Activated T-cell treated with anti-CD3 and anti-CD28 coated beads, Interleukin-2, amount 50 U/mL, for 24 hours (primary cell): ENCODE results near the gene PEX10.

Experiments
- DNase-seq: peaks from one replicate; pipeline ENCODE4 v3.0.0-alpha.2; 2020
- H3K27ac Mint-ChIP-seq: 2 replicates; pipeline ENCODE4 v1.8.0; 2020; ENCODE audit warnings: mild to moderate bottlenecking, mixed read lengths
- H3K27me3 Mint-ChIP-seq: 2 replicates; pipeline ENCODE4 v1.8.0; 2020; ENCODE audit warnings: mixed read lengths
- H3K36me3 Mint-ChIP-seq: 2 replicates; pipeline ENCODE4 v1.8.0; 2020; ENCODE audit warnings: low read depth, mixed read lengths
- H3K4me1 Mint-ChIP-seq: 2 replicates; pipeline ENCODE4 v1.8.0; 2020; ENCODE audit warnings: low read depth, mixed read lengths
- H3K4me3 Mint-ChIP-seq: 2 replicates; pipeline ENCODE4 v1.8.0; 2020; ENCODE audit warnings: mild to moderate bottlenecking, moderate library complexity, mixed read lengths
- H3K9me3 Mint-ChIP-seq: 2 replicates; pipeline ENCODE4 v1.8.0; 2020; ENCODE audit warnings: mixed read lengths

The PEX10 gene

DNA sequence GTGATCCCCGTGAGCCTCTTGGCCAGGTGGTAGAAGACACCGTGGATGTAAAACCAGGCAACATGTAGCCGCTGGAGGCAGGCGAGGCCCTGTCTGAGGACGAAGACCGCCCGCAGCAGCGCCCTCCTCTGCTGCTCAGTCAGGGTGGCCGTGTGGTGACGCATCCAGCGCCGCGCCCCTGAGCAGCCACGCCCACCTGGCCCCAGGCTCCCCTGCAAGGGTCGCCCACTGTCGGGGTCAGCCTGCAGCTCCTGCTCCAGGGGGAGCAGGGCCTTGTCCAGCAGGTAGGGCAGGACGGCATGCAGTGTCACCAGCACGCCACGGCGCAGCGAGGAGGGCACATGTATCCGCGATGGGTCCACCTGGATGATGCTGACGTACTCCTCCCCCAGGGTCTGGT, 3.9 kb downstream of the PEX10 start:
- peaks cover 11% of the 10 kb centered on the region for H3K4me1 Mint-ChIP-seq
- no peaks in the 10 kb centered on the region for H3K27me3 Mint-ChIP-seq
- H3K9me3 Mint-ChIP-seq: no peaks in the 10 kb centered on the region
- no peak overlapping the region for H3K27ac Mint-ChIP-seq
- peaks cover 72% of the 10 kb centered on the region for H3K36me3 Mint-ChIP-seq
- H3K4me3 Mint-ChIP-seq: no peak overlapping the region
- DNase-seq: no peak

DNA sequence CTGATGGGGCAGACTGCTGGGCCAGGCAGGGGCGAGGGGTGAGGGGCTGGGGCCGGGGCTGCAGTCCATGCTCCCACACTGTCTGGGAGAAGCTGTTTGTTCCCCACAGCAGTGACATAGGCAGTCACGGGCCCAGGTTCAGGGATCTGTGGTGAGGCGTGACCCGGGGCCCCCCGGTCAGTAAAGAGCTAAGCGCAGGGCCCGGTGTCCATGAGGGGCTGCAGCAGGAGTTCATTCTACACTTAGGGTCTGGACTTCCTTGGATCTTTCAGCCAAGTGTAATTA, 4.4 kb downstream of the PEX10 start:
- no peak overlapping the region for H3K4me3 Mint-ChIP-seq
- DNase-seq: no peak
- H3K9me3 Mint-ChIP-seq: no peaks in the 10 kb centered on the region
- no peaks in the 10 kb centered on the region for H3K27me3 Mint-ChIP-seq
- peaks cover 77% of the 10 kb centered on the region for H3K36me3 Mint-ChIP-seq
- peaks cover 11% of the 10 kb centered on the region for H3K4me1 Mint-ChIP-seq
- no peak overlapping the region for H3K27ac Mint-ChIP-seq

DNA sequence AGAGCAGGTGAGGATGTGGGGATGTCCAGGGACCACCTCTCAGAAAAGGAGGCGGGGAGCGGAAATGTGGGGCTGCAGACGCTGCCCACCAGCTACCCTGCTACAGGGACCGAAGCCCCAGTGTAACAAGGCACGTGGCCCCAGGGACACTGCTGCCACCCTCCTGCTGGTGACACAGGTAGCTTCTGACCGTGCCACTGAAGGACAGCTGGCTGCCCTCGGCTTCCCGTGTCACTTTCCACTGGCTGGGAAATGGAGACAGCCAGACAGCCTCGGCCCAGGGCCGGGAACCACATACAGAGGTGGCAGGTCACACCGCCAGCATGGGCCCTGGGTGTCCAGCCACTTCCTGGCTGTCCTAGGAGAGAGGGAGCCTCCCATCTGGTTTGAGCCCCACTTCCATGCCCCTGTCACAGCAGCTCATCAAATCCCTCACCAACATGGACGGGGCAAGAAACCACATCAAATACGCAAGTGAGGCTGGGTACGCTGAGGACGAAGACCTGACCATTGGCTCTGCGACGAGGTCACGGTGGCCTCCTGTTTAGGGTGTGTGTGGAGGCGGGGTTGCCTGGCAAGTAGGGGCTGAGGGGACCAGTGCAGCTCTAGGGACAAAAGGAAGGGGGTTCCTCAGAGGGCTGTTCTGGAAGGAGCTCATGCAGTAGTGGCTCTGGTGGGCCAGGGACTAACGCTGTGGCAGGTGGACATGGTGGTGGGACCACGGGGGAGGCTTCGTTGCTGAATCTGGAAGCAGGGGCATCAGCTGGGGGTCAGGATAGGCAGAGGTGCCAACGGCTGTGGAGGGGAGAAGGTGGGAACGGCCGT, 5.0 kb downstream of the PEX10 start:
- H3K9me3 Mint-ChIP-seq: no peaks in the 10 kb centered on the region
- peak overlapping the region; percentile 67 for H3K27ac Mint-ChIP-seq
- no peak overlapping the region for H3K4me3 Mint-ChIP-seq
- no peaks in the 10 kb centered on the region for H3K27me3 Mint-ChIP-seq
- peaks cover 83% of the 10 kb centered on the region for H3K36me3 Mint-ChIP-seq
- peaks cover 11% of the 10 kb centered on the region for H3K4me1 Mint-ChIP-seq
- DNase-seq: no peak

DNA sequence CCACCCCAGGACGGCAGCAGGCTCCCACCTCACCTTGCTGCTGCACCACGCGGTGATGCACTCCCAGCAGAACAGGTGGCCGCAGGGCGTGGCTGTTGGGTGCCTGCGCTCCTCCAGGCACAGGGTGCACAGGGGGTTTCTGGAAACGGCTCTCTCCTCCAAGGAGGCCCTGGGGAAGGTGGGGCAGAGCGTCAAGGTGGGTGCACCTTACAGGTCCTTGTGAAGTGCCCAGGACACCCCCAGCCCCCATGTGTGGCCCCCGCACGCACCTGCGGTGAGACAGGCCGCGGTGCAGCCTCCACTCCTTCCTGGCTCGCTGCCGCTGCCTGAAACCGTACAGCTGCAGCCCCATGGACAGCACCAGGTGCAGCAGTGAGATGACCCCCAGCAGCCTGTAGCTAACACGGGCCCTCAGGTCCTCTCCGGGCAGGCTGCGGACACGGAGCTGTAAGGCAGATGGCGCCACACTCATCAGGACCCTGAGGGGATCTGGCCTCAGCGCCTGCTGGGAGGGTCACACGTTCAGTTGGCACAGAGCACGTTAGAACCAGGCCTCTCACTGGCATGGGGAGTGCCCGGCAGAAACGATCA, 5.8 kb downstream of the PEX10 start:
- DNase-seq: no peak
- H3K4me1 Mint-ChIP-seq: peaks cover 9% of the 10 kb centered on the region
- H3K27ac Mint-ChIP-seq: no peak overlapping the region
- no peaks in the 10 kb centered on the region for H3K27me3 Mint-ChIP-seq
- H3K9me3 Mint-ChIP-seq: no peaks in the 10 kb centered on the region
- peaks cover 88% of the 10 kb centered on the region for H3K36me3 Mint-ChIP-seq
- no peak overlapping the region for H3K4me3 Mint-ChIP-seq

DNA sequence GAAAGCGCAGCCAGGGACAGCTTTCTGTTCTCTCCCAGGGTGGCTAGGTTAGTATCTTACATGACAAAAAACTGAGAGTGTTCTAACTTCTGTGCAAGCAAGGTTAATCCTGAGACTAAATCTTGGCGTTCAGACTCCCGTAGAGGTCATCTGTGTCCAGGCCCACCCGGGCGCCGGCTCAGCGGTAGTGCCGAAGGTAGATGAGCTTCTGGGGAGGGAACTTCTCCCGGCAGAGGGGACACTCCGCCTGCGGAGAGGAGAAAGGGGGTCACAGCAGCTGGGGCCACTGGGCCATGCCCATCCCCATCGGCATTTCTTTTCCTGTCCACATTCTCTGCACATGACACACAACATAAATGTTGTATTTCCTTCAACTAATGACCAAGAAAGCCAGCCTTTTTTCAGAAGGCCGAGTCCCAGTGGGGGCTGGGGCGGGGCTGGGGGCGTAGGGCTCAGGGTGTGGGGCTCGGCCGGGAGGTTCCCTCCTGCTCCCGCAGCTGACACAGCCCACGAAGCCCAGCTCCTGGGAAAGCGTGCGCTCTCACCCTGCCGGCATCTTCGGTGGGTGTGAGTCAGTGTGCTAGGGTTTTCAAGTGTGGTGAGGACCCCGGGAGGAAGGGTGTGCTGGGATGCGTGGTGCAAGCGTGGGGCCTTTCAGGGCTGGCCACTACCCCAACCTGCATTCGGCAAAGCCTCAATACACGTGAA, 6.6 kb downstream of the PEX10 start:
- Mint-ChIP-seq H3K4me3 (no peak overlapping the region), H3K4me1 (peaks cover 6% of the 10 kb centered on the region), H3K27ac (peak overlapping the region; percentile 57), H3K27me3 (no peaks in the 10 kb centered on the region), H3K36me3 (peaks cover 91% of the 10 kb centered on the region), H3K9me3 (no peaks in the 10 kb centered on the region)
- no peak for DNase-seq

DNA sequence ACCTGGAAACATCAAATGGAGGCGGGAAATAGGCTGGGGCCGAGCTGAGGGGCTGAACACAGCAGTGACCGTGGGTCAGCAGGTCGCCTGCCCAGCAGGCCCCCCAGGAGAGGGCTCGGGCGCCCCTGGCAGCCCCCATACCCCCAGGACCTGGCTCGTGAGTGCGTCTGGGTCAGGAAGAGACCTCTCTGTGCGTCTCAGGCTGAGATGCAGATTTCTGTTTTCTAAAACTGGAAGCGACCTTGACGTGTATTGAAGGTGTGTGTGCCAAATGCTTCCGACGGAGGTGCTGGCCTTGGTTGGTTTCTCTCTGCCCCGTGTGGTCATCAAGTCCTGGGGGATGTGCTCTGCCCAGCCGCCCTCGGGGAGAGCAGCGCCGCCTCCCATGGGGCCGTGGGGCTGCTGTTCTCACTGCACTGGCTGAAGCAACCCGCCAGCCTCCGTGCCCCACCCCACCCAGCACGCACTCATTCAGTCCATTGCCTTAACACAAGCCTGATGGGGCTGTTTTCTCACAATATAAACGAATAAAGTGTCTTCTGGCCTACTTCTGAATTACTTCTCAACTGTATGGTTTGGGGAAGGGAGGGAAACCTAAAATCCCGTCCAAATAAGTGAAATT, 7.4 kb downstream of the PEX10 start:
- no peak for DNase-seq
- no peaks in the 10 kb centered on the region for H3K27me3 Mint-ChIP-seq
- H3K4me1 Mint-ChIP-seq: peaks cover 7% of the 10 kb centered on the region
- peaks cover 91% of the 10 kb centered on the region for H3K36me3 Mint-ChIP-seq
- no peaks in the 10 kb centered on the region for H3K9me3 Mint-ChIP-seq
- H3K27ac Mint-ChIP-seq: peak overlapping the region; percentile 71
- no peak overlapping the region for H3K4me3 Mint-ChIP-seq

DNA sequence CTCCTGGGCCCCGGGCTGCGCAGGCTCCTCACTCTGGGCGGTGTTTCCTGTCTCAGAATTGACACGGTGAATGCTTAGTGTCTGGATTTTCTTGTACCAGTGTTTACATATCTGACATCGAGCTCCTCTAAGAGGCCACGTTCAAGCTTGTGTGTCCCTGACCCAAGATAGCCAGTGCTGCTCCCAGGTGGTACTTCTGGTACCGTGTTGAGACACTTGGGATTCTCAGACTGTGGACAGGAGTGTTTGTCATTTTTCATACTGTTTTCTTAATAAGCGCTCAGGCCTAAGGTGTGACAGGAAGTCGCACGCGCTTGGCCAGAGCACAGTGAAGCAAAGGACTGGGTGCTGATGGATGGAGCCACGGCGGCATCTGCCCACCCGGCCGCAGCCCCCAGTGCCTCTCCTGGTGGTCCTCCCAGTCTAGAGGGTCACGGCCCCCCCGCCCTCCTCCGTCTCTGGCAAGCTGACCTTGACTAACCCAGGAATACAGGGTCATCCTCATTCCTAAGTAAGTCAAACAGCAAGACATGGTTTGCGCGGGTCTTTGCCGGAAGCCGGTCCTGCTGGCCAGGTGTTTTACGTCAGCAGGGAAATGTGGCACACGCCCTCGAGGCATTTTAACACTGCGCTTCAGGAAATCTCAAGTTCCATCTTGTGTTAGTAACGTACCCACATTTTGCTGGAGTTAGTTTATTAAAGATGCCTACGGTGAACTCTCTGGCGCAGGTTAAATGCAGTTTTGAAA, 8.0 kb downstream of the PEX10 start:
- H3K36me3 Mint-ChIP-seq: peaks cover 91% of the 10 kb centered on the region
- H3K27ac Mint-ChIP-seq: peak overlapping the region; percentile 69
- no peak for DNase-seq
- no peaks in the 10 kb centered on the region for H3K27me3 Mint-ChIP-seq
- H3K4me1 Mint-ChIP-seq: peaks cover 9% of the 10 kb centered on the region
- H3K4me3 Mint-ChIP-seq: no peak overlapping the region
- H3K9me3 Mint-ChIP-seq: no peaks in the 10 kb centered on the region

DNA sequence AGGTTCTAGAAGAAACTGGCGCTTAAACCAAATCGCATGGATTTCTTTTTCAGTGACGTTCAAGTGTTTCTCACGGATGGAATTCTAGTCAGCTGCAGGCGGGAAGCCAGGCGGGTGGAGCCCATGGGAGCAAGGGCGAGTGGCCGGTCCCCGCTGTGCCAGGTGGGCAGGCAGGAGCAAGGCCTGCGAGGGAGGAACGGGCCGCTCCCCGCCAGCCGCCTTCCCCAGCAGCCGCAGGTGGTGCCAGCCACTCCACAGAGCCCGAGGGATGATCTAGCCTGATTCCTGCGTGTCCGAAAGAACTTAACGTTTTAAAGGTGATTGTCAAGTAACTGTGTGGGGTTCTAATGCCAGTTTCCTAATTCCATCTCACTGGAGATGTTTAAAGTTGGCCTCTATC, 9.1 kb downstream of the PEX10 start:
- Mint-ChIP-seq H3K36me3 (peaks cover 95% of the 10 kb centered on the region), H3K4me3 (no peak overlapping the region), H3K9me3 (no peaks in the 10 kb centered on the region), H3K27me3 (no peaks in the 10 kb centered on the region), H3K4me1 (peaks cover 13% of the 10 kb centered on the region), H3K27ac (no peak overlapping the region)
- DNase-seq: no peak

DNA sequence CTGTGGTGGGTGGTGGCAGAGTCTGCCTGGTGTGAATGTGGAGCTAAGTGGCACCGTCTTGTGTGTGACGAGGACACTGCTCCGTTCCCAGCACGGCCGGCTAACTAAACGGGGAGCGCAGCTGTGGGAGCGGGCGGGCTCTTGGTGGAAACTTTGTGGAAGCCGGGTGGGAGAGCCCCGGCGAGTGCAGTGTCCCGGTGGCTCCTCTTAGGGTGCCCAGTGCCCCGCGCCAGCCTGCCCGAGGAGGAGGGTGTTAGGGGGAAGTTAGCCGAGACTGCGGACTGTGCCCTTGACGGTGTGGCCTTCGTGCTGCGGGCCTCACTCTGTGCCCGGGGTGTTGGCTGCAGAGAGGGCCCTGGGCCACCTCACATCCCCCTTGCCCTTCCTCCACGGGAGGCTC, 9.9 kb downstream of the PEX10 start:
- Mint-ChIP-seq H3K4me1 (peaks cover 13% of the 10 kb centered on the region), H3K36me3 (peaks cover 95% of the 10 kb centered on the region), H3K27me3 (no peaks in the 10 kb centered on the region), H3K4me3 (no peak overlapping the region), H3K9me3 (no peaks in the 10 kb centered on the region), H3K27ac (peak overlapping the region; percentile 23)
- DNase-seq: no peak

DNA sequence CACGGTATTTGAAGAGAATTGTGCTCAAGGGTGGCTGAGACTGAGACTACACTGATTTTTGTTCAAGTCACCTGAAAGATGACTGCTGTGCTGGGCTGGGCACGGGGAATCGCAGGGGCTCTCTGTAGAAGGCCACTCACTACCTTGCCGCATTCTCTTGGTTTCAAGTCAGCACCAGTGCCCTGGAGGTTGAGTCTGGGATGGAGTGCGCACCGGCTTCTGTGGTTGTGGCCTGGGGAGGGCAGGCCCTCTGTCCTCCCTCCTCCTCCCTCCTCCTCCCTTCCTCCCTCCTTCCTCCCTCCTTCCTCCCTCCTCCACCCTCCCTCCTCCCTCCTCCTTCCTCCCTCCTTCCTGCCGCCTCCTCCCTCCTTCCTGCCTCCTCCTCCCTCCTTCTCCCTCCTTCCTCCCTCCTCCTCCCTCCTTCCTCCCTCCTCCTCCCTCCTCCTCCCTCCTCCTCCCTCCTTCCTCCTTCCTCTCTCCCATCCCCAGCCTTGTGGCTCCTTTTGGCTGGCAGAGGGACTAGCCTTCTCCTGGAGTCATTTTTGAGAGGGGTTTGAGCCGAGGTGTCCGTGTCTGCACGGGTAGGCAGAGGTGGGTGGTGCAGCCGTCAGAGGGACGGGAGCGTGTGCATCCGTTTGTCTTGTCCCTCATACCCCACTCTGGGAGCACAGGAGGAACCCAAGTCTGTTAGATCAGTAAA, 11.3 kb downstream of the PEX10 start:
- Mint-ChIP-seq H3K27me3 (no peaks in the 10 kb centered on the region), H3K27ac (peak overlapping the region; percentile 76), H3K9me3 (no peaks in the 10 kb centered on the region), H3K36me3 (peaks cover 94% of the 10 kb centered on the region), H3K4me3 (no peak overlapping the region), H3K4me1 (peaks cover 20% of the 10 kb centered on the region)
- no peak for DNase-seq

DNA sequence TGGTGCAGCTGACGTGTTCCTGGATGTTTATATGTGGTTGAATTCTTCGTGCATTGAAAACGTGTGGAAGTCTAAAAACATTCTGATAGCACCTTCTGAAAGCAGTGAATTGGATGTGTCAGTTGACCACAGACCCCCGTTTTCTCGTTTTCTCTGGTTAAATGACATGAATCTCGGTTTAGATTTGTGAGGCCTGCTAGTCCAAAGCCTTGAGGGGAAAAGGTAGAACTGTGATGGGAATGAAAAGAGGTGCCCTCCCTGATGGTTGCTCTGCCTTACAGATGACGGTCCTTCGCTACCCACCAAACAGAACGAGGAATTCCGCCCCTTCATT, 11.8 kb downstream of the PEX10 start:
- H3K9me3 Mint-ChIP-seq: no peaks in the 10 kb centered on the region
- H3K4me3 Mint-ChIP-seq: no peak overlapping the region
- no peak for DNase-seq
- peaks cover 95% of the 10 kb centered on the region for H3K36me3 Mint-ChIP-seq
- no peaks in the 10 kb centered on the region for H3K27me3 Mint-ChIP-seq
- peak overlapping the region; percentile 76 for H3K27ac Mint-ChIP-seq
- peaks cover 20% of the 10 kb centered on the region for H3K4me1 Mint-ChIP-seq

DNA sequence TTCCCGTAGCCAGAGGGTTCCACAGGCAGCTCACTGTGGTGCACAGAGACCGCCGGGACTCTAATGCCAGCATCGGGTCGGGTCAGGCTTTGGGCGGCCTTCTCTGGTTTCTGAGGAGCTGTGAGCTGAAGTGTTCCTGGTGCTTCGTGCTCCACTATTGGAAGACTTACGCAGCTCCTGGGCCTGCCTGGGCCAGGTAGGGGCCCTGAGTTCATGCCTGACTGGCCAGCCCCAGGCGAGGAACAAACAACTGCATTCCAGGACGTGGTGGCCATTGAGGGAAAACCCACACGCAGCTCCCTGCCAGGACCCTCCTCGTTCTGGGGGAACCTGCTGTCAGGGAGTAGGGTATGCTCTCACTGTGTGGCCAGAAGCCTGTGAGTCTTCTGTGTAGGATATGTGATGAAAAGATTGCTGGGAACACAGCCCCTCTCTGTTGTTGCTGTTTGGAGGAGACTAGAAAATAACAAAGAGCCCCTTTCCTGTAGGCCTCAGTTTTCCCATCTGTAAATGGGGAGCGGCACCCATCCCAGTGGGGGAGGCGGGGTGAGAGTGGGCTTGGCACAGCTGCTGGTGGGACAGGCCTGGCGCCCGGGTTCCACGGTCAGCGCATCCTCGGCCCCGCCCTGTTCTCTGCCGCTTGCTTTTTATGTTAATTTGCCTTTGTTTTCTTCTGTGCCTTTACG, 12.3 kb downstream of the PEX10 start:
- Mint-ChIP-seq H3K36me3 (peaks cover 95% of the 10 kb centered on the region), H3K27me3 (no peaks in the 10 kb centered on the region), H3K4me1 (peaks cover 22% of the 10 kb centered on the region), H3K27ac (peak overlapping the region; percentile 76), H3K4me3 (no peak overlapping the region), H3K9me3 (no peaks in the 10 kb centered on the region)
- no peak for DNase-seq

DNA sequence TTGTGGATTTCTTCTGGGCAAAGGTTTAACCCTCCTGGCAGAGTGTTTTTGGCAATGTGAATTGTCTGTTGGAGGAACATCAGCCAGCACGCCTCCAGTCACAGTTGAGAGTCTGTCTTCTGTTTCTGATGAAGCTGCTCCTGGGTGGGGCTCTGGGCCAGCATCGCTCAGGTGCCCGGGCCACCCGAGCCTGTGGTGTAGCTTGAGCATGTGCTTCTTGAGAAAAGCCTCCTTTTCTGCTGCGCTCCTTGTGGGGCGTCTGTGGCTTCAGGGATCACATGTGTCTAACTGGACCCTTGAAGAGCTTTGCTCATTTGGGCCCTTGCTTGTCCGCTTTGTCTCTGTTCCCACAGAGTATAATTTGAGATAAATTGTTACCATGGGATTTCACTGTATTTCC, 13.5 kb downstream of the PEX10 start:
- Mint-ChIP-seq H3K4me3 (no peak overlapping the region), H3K36me3 (peaks cover 95% of the 10 kb centered on the region), H3K27me3 (no peaks in the 10 kb centered on the region), H3K27ac (peak overlapping the region; percentile 71), H3K4me1 (peaks cover 34% of the 10 kb centered on the region), H3K9me3 (no peaks in the 10 kb centered on the region)
- no peak for DNase-seq
